ENCODE results near the gene RAB14. TPM values are rescaled to one million over a fixed set of nuclear protein-coding genes. Genes with fewer than 3 reads are reported as not detected.
A peak's percentile ranks its signal among the peaks of the same experiment; 100 is the strongest.

RAB14 gene
- total RNA-seq, 1 experiment from 2014 or later = 63.1 TPM

- no peak for TF ChIP-seq ZBTB33 (IDR thresholded peaks at IDR 0.05; ENCODE audit: extremely low read depth, insufficient replicate concordance, low read length)
- no peak for TF ChIP-seq ZFX (IDR thresholded peaks at IDR 0.05)
- TF ChIP-seq ELF1 (IDR thresholded peaks at IDR 0.05; ENCODE audit: borderline replicate concordance, low read depth) = no peak
- no peak for TF ChIP-seq MAX (IDR thresholded peaks at IDR 0.05)
- no peak for TF ChIP-seq ATF3 (IDR thresholded peaks at IDR 0.05)
- peak; percentile 65 to 93 (median 76); a peak in 5 of 6 replicates for TF ChIP-seq CTCF (IDR thresholded peaks at IDR 0.05 in 2 of 3, conservative IDR thresholded peaks at IDR 0.05 in 1 of 3; ENCODE audit: borderline replicate concordance in 1 of 3, insufficient read depth in 1 of 3, low read depth in 2 of 3, low read length in 2 of 3)
Measured at GRCh38 chr9:121222524-121223171, 21.0 kb upstream of the RAB14 start (continued).

GRCh38 chr9:121221664-121222055, 20.0 kb upstream of the RAB14 start:
- Histone ChIP-seq H3K9me2 (ENCODE audit: insufficient read depth) (no peaks in the 10 kb centered on the region), H3K9ac (ENCODE audit: low read length) (no peak overlapping the region), H3K36me3 (ENCODE audit: control insufficient read depth in 1 of 2, insufficient read depth in 2 of 2, low read length in 2 of 2) (no peaks in the 10 kb centered on the region), H3K4me3 (replicated peaks in 1 of 2; ENCODE audit: low read depth in 1 of 2, low read length in 2 of 2) (no peak overlapping the region), H4K20me1 (ENCODE audit: insufficient read depth) (no peaks in the 10 kb centered on the region), H3K27ac (ENCODE audit: low read depth, low read length) (no peak overlapping the region), H3K9me3 (ENCODE audit: control insufficient read depth in 1 of 2, insufficient read depth in 1 of 2, low read depth in 1 of 2, low read length in 2 of 2) (no peaks in the 10 kb centered on the region), H3K27me3 (ENCODE audit: insufficient read depth, low read length) (no peaks in the 10 kb centered on the region), H2AFZ (ENCODE audit: low read depth, low read length, poor library complexity, severe bottlenecking) (no peak overlapping the region), H3K4me1 (ENCODE audit: control insufficient read depth in 1 of 2, insufficient read depth in 2 of 2, low read length in 2 of 2) (peaks cover 0 to 14% of the 10 kb centered on the region in 2 experiments; a peak in 2 of 4 replicates), H3K4me2 (ENCODE audit: low read length) (no peak overlapping the region), H3K79me2 (ENCODE audit: insufficient read depth, low read length) (no peaks in the 10 kb centered on the region)
- ChIA-PET RAD21 (ENCODE audit: low non-redundant PET in 1 of 2, low total read pairs in 2 of 2, uncharacterized antibody in 2 of 2, unreplicated experiment in 2 of 2) (no interaction called here), CTCF (no interaction called here), POLR2A (no interaction called here)
- no peak for DNase-seq (ENCODE audit: low read depth, low spot score)
- intact Hi-C loops (cut with micrococcal nuclease) = no loop called here
- BruUV-seq (replicated peaks) = no TSS peak
- no peak for ATAC-seq
- TF ChIP-seq SIN3A (IDR thresholded peaks at IDR 0.05; ENCODE audit: low read depth) (no peak), RAD21 (IDR thresholded peaks at IDR 0.05; ENCODE audit: low read depth) (no peak), POLR2A (IDR thresholded peaks at IDR 0.05; ENCODE audit: borderline replicate concordance, extremely low read depth, insufficient read depth, insufficient read length) (no peak), EZH2 (IDR thresholded peaks at IDR 0.05) (no peak), ATF3 (IDR thresholded peaks at IDR 0.05) (no peak), EGR1 (IDR thresholded peaks at IDR 0.05; ENCODE audit: low read depth) (no peak), CEBPB (IDR thresholded peaks at IDR 0.05; ENCODE audit: low read depth) (no peak), ZBTB33 (IDR thresholded peaks at IDR 0.05; ENCODE audit: extremely low read depth, insufficient replicate concordance, low read length) (no peak), FOSL1 (IDR thresholded peaks at IDR 0.05; ENCODE audit: low read depth) (no peak), YY1 (IDR thresholded peaks at IDR 0.05; ENCODE audit: extremely low read depth, insufficient replicate concordance, low read depth, low read length) (no peak), CBX3 (IDR thresholded peaks at IDR 0.05; ENCODE audit: low read depth) (no peak), SP1 (IDR thresholded peaks at IDR 0.05; ENCODE audit: low read depth) (no peak), TCF7L2 (IDR thresholded peaks at IDR 0.05; ENCODE audit: borderline replicate concordance, extremely low read depth, insufficient read depth, insufficient read length) (no peak), ELF1 (IDR thresholded peaks at IDR 0.05; ENCODE audit: borderline replicate concordance, low read depth) (no peak)

Data from HCT116 (cell line).